ENCODE results near the gene CKS2.

- TF ChIP-seq CTCF (IDR thresholded peaks at IDR 0.05 in 8 of 11, conservative IDR thresholded peaks at IDR 0.05 in 3 of 11) (no peak), POLR2A (IDR thresholded peaks at IDR 0.05) (no peak), POLR2AphosphoS5 (IDR thresholded peaks at IDR 0.05) (no peak)
Measured at GRCh38 chr9:89291741-89292140, 19.3 kb upstream of the CKS2 start.

Data from spleen (tissue), 7 donors.